KOPT-K1 (cell line): ENCODE data around the gene RAB30.

ENCODE experiments used
- H3K27ac ChIP-seq: fragments of 200-600 bp; sonication (generic); 2 replicates; pipeline ENCODE4 v1.5.1; 2016; ENCODE audit warnings: antibody characterized with exemption, mild to moderate bottlenecking, low read depth, low read length; ENCODE audit not compliant: poor library complexity, severe bottlenecking
- H3K36me3 ChIP-seq: fragments of 200-600 bp; sonication (generic); 2 replicates; pipeline ENCODE4 v1.5.1; 2017; ENCODE audit warnings: antibody characterized with exemption, mild to moderate bottlenecking, low read length, moderate library complexity; ENCODE audit not compliant: insufficient read depth
- H3K9me3 ChIP-seq: fragments of 200-600 bp; sonication (generic); 2 replicates; pipeline ENCODE4 v1.5.1; 2017; ENCODE audit warnings: antibody characterized with exemption, low read length, mild to moderate bottlenecking; ENCODE audit not compliant: insufficient read depth, poor library complexity, severe bottlenecking

Gene RAB30

DNA sequence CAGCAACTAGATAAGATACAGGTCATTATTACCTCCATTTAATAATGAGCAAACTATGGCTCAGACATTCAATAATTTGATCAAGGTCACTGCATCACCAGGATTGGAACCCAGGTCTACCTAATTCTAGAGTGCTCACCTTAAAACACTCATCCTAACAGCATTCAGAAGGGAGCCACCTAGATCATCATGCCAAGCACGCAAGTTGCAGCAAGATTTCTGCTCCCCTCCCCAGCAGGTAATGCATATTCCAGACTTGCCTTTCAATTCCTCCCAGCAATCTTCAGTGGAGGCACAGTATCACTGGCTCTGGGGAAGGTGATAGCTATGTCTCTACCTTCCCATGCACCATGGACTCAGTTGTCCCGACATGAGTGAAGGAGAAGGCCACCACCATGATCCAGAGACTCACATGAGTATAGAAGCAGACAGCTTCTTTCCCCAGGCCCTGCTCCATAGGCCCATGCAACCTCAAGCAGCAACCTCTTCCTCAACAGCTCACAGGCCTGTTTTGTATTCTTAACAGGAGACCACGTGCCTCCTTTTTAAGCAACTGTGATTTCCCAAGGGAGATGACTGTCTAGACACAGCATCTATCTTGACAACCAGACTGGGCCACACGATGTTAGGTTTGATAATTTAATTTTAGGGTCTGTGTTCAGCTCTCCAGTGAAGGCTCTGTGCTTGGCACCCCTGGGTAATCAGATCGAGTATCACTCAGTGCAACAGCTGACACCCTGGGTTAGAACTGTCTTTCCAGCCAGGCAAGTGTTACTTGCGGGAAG is 36.4 kb downstream of the RAB30 start:
- Histone ChIP-seq H3K36me3 (no peaks in the 10 kb centered on the region), H3K27ac (no peak overlapping the region), H3K9me3 (no peaks in the 10 kb centered on the region)

GRCh38 chr11:83034673-83035014 is 37.1 kb downstream of the RAB30 start:
- no peak overlapping the region for H3K27ac ChIP-seq
- no peaks in the 10 kb centered on the region for H3K36me3 ChIP-seq
- H3K9me3 ChIP-seq: no peaks in the 10 kb centered on the region

DNA sequence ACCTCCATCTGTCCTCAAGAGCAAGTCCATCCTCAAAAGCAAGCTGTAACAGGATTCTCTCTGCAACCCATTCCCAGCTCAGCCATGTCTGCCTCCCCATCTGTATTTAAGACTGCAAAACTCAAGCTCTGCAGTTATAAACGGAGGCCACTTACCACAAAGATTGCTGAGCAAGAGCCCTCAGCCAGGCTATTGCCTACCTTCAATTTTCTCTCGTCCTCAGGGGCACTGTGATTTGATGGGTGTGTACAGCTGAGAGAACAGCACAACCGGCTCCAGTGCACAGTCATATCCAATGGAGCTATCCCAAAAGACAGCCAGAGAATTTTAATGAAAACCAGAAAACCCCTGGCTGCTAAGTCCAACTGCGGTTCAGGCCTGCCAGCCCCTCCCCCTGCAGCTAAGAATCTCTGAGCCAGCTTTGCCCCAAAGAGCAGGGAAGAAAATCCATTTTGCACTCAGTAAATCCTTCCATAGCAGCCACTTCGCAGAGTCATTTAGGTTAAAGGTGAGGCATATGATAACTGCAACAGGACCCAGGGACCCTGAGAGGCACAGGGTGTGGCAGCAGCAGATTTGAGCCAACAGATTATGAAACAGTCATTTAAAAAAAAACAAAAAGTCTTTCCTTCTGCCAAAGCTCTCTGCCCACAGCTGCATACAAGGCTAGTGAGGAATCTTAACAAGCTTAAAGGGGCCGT is 37.6 kb downstream of the RAB30 start:
- no peak overlapping the region for H3K27ac ChIP-seq
- H3K9me3 ChIP-seq: no peaks in the 10 kb centered on the region

GRCh38 chr11:83033371-83033770 is 38.3 kb downstream of the RAB30 start:
- Histone ChIP-seq H3K9me3 (no peaks in the 10 kb centered on the region), H3K36me3 (no peaks in the 10 kb centered on the region), H3K27ac (no peak overlapping the region)

More for the DNA sequence above, 37.6 kb downstream of the RAB30 start:
- H3K36me3 ChIP-seq: no peaks in the 10 kb centered on the region

GRCh38 chr11:83031127-83031526 is 40.6 kb downstream of the RAB30 start:
- Histone ChIP-seq H3K27ac (no peak overlapping the region), H3K36me3 (no peaks in the 10 kb centered on the region), H3K9me3 (no peaks in the 10 kb centered on the region)

- H3K27ac ChIP-seq: no peak overlapping the region
- H3K36me3 ChIP-seq: no peaks in the 10 kb centered on the region
- H3K9me3 ChIP-seq: no peaks in the 10 kb centered on the region
Observed at GRCh38 chr11:83027794-83028193, 43.9 kb downstream of the RAB30 start.

- Histone ChIP-seq H3K27ac (no peak overlapping the region), H3K36me3 (no peaks in the 10 kb centered on the region), H3K9me3 (no peaks in the 10 kb centered on the region)
Observed at GRCh38 chr11:83027289-83027688, 44.4 kb downstream of the RAB30 start.

DNA sequence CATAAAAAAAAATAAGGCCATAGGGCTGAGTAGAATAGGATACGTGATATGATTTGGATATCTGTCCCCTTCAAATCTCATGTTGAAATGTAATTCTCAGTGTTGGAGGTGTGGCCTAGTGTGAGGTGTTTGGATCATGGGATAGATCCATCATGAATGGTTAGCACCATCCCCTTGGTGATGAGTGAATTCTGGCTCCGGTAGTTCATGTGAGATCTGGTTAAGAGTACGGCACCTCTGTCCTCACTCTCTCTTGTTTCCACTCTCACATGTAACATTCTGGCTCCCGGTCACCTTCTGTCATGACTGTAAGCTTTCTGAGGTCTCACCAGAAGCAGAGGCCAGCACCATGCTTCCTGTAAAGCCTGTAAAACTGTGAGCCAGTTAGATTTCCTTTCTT is 45.5 kb downstream of the RAB30 start:
- no peaks in the 10 kb centered on the region for H3K36me3 ChIP-seq
- no peak overlapping the region for H3K27ac ChIP-seq
- H3K9me3 ChIP-seq: no peaks in the 10 kb centered on the region

DNA sequence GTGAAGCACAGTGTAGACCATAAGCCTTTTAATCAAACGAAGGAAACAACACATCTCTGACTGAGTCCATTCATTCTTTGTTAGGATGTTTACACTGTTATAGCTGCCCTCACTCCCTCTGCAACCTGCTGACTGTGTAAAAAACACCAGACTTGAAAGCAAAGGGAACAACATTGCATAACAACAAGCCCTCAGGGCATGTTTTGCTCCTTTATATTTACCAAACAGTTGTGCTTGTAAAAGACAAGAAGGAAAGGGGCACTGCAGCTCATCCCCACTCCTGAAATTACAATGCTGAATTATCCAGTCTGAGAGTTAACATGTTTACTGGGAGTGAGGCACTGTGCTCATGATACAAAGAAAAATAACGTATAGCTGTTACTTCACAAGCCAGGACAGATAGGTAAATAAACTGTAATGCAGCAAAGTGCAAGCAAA is 46.4 kb downstream of the RAB30 start:
- Histone ChIP-seq H3K9me3 (no peaks in the 10 kb centered on the region), H3K27ac (no peak overlapping the region), H3K36me3 (no peaks in the 10 kb centered on the region)

- H3K9me3 ChIP-seq: no peaks in the 10 kb centered on the region
- H3K27ac ChIP-seq: no peak overlapping the region
- H3K36me3 ChIP-seq: no peaks in the 10 kb centered on the region
Observed at GRCh38 chr11:83024270-83024854, 47.3 kb downstream of the RAB30 start.

- Histone ChIP-seq H3K36me3 (no peaks in the 10 kb centered on the region), H3K9me3 (no peaks in the 10 kb centered on the region), H3K27ac (no peak overlapping the region)
Observed at GRCh38 chr11:83023410-83023809, 48.3 kb downstream of the RAB30 start.

DNA sequence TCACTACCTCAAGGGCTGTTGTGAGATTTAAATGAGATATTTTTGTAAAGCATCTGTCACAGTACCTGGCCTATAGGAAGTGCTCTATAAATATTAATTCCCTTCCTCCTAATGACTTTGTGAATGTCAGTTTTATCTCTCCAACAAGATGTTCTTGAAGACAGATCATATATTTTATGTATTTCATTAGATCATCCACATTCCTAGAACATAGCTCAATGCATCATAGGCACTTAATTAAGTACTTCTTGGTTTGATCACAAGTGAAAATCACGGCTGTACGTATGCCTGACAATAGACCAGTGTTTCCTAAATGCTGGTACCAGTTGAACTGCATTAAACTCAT is 49.9 kb downstream of the RAB30 start:
- H3K27ac ChIP-seq: no peak overlapping the region
- H3K9me3 ChIP-seq: no peaks in the 10 kb centered on the region

DNA sequence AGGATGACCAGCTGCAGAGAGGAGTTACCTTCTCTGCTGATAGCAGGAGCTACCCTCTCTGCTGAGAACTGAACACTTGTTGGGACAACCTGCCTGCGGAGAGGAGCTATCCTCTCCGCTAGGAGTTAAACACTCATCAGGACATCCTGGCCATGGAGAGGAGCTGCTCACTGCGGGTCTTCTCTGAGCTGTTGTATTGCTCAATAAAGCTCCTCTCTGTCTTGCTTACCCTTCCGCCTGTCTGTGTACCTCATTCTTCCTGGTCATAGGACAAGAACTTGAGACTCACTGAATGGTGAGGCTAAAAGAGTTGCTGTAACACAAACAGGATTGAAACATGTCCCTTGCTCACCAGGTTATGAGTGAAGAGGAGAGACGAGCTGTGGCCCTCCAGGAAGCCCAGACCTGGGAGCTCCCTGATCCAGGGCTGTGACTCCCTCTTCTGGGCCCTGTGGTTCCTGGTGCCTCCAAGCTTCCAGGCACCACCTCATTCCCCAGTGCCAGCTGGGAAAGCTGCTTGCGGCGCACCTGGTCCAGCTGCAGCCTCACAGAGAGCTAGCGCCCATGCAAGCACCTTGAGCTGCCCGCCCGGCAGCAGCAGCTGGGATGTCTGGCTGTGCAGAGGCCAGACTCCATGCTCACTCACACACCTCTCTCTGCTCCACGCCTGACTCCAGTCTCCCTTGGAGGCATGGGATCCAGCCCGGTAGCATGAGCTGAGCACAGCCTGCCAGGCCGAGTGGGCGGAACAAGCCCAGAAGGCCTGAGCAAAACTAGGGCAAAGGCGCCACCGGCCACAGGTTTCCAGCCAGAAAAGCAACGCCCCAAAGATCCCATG is 50.5 kb downstream of the RAB30 start:
- H3K36me3 ChIP-seq: no peaks in the 10 kb centered on the region
- no peak overlapping the region for H3K27ac ChIP-seq
- H3K9me3 ChIP-seq: no peaks in the 10 kb centered on the region

More for the DNA sequence above, 49.9 kb downstream of the RAB30 start:
- no peaks in the 10 kb centered on the region for H3K36me3 ChIP-seq

- Histone ChIP-seq H3K36me3 (no peaks in the 10 kb centered on the region), H3K27ac (no peak overlapping the region), H3K9me3 (no peaks in the 10 kb centered on the region)
Observed at GRCh38 chr11:83019888-83020579, 51.7 kb downstream of the RAB30 start.
